K562 (cell line): ENCODE results near the gene PSMA7. TPM values are rescaled to one million over a fixed set of nuclear protein-coding genes. Genes with fewer than 3 reads are reported as not detected.

Experiments
- BCOR ChIP-seq: fragments of 450-650 bp; IDR thresholded peaks from 2 replicates; pipeline ENCODE4 v1.6.1; 2016
- CCAR2 ChIP-seq: fragments of 200-400 bp; formaldehyde crosslinking; IDR thresholded peaks from 2 replicates; pipeline ENCODE4 v1.6.1; 2017; ENCODE audit warnings: mild to moderate bottlenecking, low read depth, low read length
- ZNF165 ChIP-seq: fragments of 250-450 bp; sonication (Bioruptor Pico); IDR thresholded peaks from 2 replicates; pipeline ENCODE4 v1.4.0; 2020; ENCODE audit warnings: borderline replicate concordance
- ZNF778 ChIP-seq: fragments of 450-650 bp; formaldehyde crosslinking; IDR thresholded peaks from 2 replicates; pipeline ENCODE4 v1.4.0; 2020; ENCODE audit warnings: mild to moderate bottlenecking, moderate library complexity
- ZNF785 ChIP-seq: fragments of 250-450 bp; sonication (Bioruptor Pico); IDR thresholded peaks from 2 replicates; pipeline ENCODE4 v1.4.0; 2020; ENCODE audit warnings: mild to moderate bottlenecking
- polyA plus RNA-seq, 8 experiments: library from polyadenylated mRNA; depleted of rRNA in 4 of 8; stranded (reverse) in 5 of 8; unstranded in 3 of 8; fragments of >200 nt; fragmentation: Nextera tagmentation in 2 of 8; fragmentation: Illumina TruSeq in 1 of 8; extraction: Ambion mirVana in 2 of 8; extraction: Trizol in 1 of 8; gene quantifications; 2 replicates each; pipeline versions ENCODE4 v1.2.1 to v1.2.3, GENCODE V29; 2011 to 2014; ENCODE audit warnings: inconsistent platforms in 1 of 8, missing spikeins in 1 of 8
- total RNA-seq, 7 experiments: library from RNA; depleted of rRNA in 6 of 7; stranded (reverse); fragments of >200 nt in 6 of 7; fragmentation: Illumina TruSeq in 2 of 7; extraction: Trizol in 2 of 7; gene quantifications; 2 replicates each; pipeline versions ENCODE4 v1.2.1 to v1.2.3, GENCODE V29; 2011 to 2021; ENCODE audit warnings: low replicate concordance in 1 of 7
- TF ChIP-seq, protein P1 (sequence below): fragments of 450-650 bp; IDR thresholded peaks from 2 replicates; pipeline ENCODE4 v1.6.1; 2016; ENCODE audit warnings: mild to moderate bottlenecking, moderate library complexity
- TF ChIP-seq, protein P2 (sequence below): fragments of 250-450 bp; sonication (Bioruptor Pico); IDR thresholded peaks from 2 replicates; pipeline ENCODE4 v1.5.0; 2022; ENCODE audit warnings: mild to moderate bottlenecking
- TF ChIP-seq, protein P3 (sequence below): sonication (generic); formaldehyde crosslinking; IDR thresholded peaks from 2 replicates; pipeline ENCODE4 v1.8.1; 2023; ENCODE audit warnings: mild to moderate bottlenecking, missing genetic modification reagents

The PSMA7 gene
- total and polyA plus RNA-seq, 9 of the 15 experiments (the other 6 are each of a cell fraction or from before 2014, with no cell fraction given) = 257 to 510 (median 393) TPM

DNA sequence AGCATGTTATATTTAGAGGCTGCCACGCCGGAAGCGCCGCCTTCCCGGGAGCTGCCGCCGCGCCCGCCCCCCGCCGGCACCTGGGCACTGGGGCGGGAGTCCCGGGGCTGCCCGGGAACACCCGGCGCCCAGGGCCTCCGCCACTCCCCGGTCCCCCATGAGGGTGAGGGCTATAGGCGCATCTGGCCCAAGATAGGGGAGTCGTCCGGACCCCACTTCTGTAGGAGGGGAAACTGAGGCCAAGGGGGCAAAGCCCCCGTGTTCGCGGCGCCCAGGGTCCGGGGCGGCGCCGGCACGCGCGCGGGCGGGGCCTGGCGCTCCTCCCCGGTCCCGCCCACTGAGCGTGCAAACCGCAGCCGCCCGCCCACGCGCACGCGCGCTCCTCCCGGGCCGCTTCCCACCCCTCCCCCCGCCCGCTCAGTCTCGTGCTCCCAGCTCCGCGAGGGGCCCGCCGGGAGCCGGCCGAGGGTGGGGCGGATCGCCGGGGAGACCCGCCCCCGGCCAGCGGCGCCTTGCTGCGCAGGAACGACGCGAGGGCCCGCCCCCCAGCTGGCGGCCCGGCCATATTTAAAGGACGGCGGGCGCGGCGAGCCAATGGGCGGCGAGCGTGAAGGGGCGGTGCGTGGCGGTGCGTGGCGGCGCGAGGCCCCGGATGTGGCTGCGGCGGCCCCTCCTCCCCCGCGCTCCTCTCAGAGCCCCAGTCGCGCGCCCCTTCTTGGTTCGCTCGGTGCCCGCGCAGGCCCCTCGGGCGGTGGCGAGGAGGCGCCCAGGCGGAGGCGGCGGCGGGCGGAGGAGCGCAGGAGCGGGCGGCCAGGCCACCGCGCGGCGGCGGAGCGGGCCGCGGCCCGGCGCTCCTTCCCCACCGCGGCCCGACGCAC, 21.2 kb downstream of the PSMA7 start, which contains the start of gene LSM14B (continued):
- TF ChIP-seq ZNF165 (CRISPR knock-in tag) = no peak
- TF ChIP-seq CCAR2 = no peak
- TF ChIP-seq, protein P1, sequence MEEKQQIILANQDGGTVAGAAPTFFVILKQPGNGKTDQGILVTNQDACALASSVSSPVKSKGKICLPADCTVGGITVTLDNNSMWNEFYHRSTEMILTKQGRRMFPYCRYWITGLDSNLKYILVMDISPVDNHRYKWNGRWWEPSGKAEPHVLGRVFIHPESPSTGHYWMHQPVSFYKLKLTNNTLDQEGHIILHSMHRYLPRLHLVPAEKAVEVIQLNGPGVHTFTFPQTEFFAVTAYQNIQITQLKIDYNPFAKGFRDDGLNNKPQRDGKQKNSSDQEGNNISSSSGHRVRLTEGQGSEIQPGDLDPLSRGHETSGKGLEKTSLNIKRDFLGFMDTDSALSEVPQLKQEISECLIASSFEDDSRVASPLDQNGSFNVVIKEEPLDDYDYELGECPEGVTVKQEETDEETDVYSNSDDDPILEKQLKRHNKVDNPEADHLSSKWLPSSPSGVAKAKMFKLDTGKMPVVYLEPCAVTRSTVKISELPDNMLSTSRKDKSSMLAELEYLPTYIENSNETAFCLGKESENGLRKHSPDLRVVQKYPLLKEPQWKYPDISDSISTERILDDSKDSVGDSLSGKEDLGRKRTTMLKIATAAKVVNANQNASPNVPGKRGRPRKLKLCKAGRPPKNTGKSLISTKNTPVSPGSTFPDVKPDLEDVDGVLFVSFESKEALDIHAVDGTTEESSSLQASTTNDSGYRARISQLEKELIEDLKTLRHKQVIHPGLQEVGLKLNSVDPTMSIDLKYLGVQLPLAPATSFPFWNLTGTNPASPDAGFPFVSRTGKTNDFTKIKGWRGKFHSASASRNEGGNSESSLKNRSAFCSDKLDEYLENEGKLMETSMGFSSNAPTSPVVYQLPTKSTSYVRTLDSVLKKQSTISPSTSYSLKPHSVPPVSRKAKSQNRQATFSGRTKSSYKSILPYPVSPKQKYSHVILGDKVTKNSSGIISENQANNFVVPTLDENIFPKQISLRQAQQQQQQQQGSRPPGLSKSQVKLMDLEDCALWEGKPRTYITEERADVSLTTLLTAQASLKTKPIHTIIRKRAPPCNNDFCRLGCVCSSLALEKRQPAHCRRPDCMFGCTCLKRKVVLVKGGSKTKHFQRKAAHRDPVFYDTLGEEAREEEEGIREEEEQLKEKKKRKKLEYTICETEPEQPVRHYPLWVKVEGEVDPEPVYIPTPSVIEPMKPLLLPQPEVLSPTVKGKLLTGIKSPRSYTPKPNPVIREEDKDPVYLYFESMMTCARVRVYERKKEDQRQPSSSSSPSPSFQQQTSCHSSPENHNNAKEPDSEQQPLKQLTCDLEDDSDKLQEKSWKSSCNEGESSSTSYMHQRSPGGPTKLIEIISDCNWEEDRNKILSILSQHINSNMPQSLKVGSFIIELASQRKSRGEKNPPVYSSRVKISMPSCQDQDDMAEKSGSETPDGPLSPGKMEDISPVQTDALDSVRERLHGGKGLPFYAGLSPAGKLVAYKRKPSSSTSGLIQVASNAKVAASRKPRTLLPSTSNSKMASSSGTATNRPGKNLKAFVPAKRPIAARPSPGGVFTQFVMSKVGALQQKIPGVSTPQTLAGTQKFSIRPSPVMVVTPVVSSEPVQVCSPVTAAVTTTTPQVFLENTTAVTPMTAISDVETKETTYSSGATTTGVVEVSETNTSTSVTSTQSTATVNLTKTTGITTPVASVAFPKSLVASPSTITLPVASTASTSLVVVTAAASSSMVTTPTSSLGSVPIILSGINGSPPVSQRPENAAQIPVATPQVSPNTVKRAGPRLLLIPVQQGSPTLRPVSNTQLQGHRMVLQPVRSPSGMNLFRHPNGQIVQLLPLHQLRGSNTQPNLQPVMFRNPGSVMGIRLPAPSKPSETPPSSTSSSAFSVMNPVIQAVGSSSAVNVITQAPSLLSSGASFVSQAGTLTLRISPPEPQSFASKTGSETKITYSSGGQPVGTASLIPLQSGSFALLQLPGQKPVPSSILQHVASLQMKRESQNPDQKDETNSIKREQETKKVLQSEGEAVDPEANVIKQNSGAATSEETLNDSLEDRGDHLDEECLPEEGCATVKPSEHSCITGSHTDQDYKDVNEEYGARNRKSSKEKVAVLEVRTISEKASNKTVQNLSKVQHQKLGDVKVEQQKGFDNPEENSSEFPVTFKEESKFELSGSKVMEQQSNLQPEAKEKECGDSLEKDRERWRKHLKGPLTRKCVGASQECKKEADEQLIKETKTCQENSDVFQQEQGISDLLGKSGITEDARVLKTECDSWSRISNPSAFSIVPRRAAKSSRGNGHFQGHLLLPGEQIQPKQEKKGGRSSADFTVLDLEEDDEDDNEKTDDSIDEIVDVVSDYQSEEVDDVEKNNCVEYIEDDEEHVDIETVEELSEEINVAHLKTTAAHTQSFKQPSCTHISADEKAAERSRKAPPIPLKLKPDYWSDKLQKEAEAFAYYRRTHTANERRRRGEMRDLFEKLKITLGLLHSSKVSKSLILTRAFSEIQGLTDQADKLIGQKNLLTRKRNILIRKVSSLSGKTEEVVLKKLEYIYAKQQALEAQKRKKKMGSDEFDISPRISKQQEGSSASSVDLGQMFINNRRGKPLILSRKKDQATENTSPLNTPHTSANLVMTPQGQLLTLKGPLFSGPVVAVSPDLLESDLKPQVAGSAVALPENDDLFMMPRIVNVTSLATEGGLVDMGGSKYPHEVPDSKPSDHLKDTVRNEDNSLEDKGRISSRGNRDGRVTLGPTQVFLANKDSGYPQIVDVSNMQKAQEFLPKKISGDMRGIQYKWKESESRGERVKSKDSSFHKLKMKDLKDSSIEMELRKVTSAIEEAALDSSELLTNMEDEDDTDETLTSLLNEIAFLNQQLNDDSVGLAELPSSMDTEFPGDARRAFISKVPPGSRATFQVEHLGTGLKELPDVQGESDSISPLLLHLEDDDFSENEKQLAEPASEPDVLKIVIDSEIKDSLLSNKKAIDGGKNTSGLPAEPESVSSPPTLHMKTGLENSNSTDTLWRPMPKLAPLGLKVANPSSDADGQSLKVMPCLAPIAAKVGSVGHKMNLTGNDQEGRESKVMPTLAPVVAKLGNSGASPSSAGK = no peak
- TF ChIP-seq, protein P2, sequence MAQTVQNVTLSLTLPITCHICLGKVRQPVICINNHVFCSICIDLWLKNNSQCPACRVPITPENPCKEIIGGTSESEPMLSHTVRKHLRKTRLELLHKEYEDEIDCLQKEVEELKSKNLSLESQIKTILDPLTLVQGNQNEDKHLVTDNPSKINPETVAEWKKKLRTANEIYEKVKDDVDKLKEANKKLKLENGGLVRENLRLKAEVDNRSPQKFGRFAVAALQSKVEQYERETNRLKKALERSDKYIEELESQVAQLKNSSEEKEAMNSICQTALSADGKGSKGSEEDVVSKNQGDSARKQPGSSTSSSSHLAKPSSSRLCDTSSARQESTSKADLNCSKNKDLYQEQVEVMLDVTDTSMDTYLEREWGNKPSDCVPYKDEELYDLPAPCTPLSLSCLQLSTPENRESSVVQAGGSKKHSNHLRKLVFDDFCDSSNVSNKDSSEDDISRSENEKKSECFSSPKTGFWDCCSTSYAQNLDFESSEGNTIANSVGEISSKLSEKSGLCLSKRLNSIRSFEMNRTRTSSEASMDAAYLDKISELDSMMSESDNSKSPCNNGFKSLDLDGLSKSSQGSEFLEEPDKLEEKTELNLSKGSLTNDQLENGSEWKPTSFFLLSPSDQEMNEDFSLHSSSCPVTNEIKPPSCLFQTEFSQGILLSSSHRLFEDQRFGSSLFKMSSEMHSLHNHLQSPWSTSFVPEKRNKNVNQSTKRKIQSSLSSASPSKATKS (CRISPR knock-in tag) = no peak
- no peak for TF ChIP-seq ZNF785 (CRISPR knock-in tag)
- TF ChIP-seq, protein P3, sequence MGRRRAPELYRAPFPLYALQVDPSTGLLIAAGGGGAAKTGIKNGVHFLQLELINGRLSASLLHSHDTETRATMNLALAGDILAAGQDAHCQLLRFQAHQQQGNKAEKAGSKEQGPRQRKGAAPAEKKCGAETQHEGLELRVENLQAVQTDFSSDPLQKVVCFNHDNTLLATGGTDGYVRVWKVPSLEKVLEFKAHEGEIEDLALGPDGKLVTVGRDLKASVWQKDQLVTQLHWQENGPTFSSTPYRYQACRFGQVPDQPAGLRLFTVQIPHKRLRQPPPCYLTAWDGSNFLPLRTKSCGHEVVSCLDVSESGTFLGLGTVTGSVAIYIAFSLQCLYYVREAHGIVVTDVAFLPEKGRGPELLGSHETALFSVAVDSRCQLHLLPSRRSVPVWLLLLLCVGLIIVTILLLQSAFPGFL (CRISPR knock-in tag) = no peak
- no peak for TF ChIP-seq ZNF778
- TF ChIP-seq BCOR = no peak
